Measurements from ENCODE around the gene TMPO.
A peak's percentile ranks its signal among the peaks of the same experiment; 100 is the strongest.

DNA sequence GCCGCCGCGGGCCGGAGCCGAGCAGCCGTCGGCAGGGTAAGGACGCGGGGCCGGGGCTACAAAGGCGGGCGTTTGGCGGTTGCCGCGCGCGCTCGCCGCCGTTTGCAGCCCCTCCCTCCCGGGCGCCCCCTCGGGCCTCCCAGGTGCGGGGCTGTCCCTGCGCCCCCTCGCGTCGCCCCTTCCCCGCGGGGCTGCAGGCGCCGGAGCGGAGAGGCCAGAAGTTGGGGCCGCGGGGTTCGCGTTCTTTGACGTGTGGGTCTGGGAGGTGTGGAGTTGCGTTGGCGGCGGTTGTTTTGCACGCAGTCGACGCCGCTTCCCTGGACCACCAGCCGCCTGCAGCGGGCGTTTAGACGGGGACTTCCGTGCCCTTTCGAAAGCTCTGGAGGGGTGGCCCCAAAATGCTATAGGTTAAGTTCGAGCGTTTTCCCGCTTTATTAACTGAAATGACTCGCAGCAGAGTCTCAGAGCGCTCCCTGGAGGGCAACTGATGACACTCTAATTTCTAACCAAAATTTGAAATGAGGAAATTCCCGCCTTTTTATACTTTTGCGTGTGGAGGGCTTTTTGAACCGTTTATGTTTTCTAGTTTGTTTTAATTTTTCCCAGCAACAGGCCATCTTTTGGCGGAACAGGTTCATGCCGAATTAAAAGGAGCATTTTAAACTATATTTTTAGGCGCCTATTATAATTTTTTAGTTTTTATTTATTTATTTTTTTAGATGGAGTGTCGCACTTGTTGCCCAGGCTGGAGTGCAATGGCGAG lies 902 bp downstream of the TMPO start:
- no peak for TF ChIP-seq POLR2AphosphoS5 (IDR thresholded peaks at IDR 0.05; ENCODE audit: insufficient read depth, low read depth, low read length)
- TF ChIP-seq EZH2 (IDR thresholded peaks at IDR 0.05; ENCODE audit: borderline replicate concordance, low read depth, low read length, severe bottlenecking) = no peak
- TF ChIP-seq, protein P1, sequence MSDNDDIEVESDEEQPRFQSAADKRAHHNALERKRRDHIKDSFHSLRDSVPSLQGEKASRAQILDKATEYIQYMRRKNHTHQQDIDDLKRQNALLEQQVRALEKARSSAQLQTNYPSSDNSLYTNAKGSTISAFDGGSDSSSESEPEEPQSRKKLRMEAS (IDR thresholded peaks at IDR 0.05; ENCODE audit: insufficient read depth, insufficient read length) = no peak
- TF ChIP-seq, protein P2, sequence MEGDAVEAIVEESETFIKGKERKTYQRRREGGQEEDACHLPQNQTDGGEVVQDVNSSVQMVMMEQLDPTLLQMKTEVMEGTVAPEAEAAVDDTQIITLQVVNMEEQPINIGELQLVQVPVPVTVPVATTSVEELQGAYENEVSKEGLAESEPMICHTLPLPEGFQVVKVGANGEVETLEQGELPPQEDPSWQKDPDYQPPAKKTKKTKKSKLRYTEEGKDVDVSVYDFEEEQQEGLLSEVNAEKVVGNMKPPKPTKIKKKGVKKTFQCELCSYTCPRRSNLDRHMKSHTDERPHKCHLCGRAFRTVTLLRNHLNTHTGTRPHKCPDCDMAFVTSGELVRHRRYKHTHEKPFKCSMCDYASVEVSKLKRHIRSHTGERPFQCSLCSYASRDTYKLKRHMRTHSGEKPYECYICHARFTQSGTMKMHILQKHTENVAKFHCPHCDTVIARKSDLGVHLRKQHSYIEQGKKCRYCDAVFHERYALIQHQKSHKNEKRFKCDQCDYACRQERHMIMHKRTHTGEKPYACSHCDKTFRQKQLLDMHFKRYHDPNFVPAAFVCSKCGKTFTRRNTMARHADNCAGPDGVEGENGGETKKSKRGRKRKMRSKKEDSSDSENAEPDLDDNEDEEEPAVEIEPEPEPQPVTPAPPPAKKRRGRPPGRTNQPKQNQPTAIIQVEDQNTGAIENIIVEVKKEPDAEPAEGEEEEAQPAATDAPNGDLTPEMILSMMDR (IDR thresholded peaks at IDR 0.05; ENCODE audit: extremely low read depth in 1 of 2, insufficient read depth in 1 of 2, low read depth in 1 of 2, low read length in 2 of 2) = peak; percentile 58 to 61
- no peak for TF ChIP-seq POLR2A (IDR thresholded peaks at IDR 0.05; ENCODE audit: low read depth, low read length)
- TF ChIP-seq GATA2 (IDR thresholded peaks at IDR 0.05; ENCODE audit: insufficient read depth, insufficient read length, low read depth, low read length) = no peak
- TF ChIP-seq MYC (IDR thresholded peaks at IDR 0.05; ENCODE audit: low read depth, low read length) = no peak
